Osteoblast (primary cell): Measurements from ENCODE around the gene GAS7. TPM values are rescaled to one million over a fixed set of nuclear protein-coding genes. Genes with fewer than 3 reads are reported as not detected.

Experiments used
- DNase-seq: peaks from one replicate; pipeline ENCODE4 v3.0.0; 2011; ENCODE audit warnings: low spot score, mixed read lengths; ENCODE audit not compliant: insufficient read length; ENCODE audit errors: missing footprints
- H2AFZ ChIP-seq: 2 replicates; pipeline ENCODE4 v1.6.0; 2011; ENCODE audit warnings: mild to moderate bottlenecking, low read length
- H3K27ac ChIP-seq: 2 replicates; pipeline ENCODE4 v1.5.1; 2011; ENCODE audit warnings: mild to moderate bottlenecking, low read depth, low read length, moderate library complexity
- H3K27me3 ChIP-seq: 2 replicates; pipeline ENCODE4 v1.6.0; 2012; ENCODE audit warnings: mild to moderate bottlenecking, control low read depth, inconsistent platforms, low read length, moderate library complexity; ENCODE audit not compliant: insufficient read depth
- H3K36me3 ChIP-seq: 2 replicates; pipeline ENCODE4 v1.5.1; 2011; ENCODE audit warnings: mild to moderate bottlenecking, low read length, control low read depth, moderate library complexity; ENCODE audit not compliant: insufficient read depth
- H3K4me1 ChIP-seq: 2 replicates; pipeline ENCODE4 v1.5.1; 2011; ENCODE audit warnings: mild to moderate bottlenecking, low read length, control low read depth, moderate library complexity; ENCODE audit not compliant: insufficient read depth
- H3K4me2 ChIP-seq: 2 replicates; pipeline ENCODE4 v1.6.0; 2011; ENCODE audit warnings: mild to moderate bottlenecking, low read length; ENCODE audit not compliant: insufficient read depth
- H3K4me3 ChIP-seq: fragments of 200-600 bp; sonication (generic); 3 replicates; pipeline ENCODE4 v1.5.1; 2012; ENCODE audit warnings: mild to moderate bottlenecking, low read length, inconsistent platforms; ENCODE audit not compliant: insufficient read depth
- H3K79me2 ChIP-seq: 2 replicates; pipeline ENCODE4 v1.6.0; 2012; ENCODE audit warnings: mild to moderate bottlenecking, low read length, control low read depth, inconsistent platforms; ENCODE audit not compliant: insufficient read depth
- H3K9me3 ChIP-seq: 2 replicates; pipeline ENCODE4 v1.5.1; 2011; ENCODE audit warnings: low read depth, low read length, control low read depth
- H4K20me1 ChIP-seq: 2 replicates; pipeline ENCODE4 v1.6.0; 2012; ENCODE audit warnings: mild to moderate bottlenecking, low read length, control low read depth; ENCODE audit not compliant: insufficient read depth
- total RNA-seq: library from RNA; depleted of rRNA; stranded (reverse); fragments of >200 nt; gene quantifications from 2 replicates; pipeline ENCODE4 v1.2.3, GENCODE V29; 2012
- TF ChIP-seq, protein P1 (sequence below): IDR thresholded peaks from 2 replicates; pipeline ENCODE4 v1.5.1; 2011; ENCODE audit warnings: mild to moderate bottlenecking, low read depth, low read length, moderate library complexity; ENCODE audit errors: extremely low read depth

GAS7 gene
- total RNA-seq, 1 donor: 3.6 TPM

GRCh38 chr17:10034719-10035475, 163.5 kb downstream of the GAS7 start:
- Histone ChIP-seq H3K4me3 (no peak overlapping the region), H4K20me1 (no peaks in the 10 kb centered on the region), H3K9me3 (no peaks in the 10 kb centered on the region), H2AFZ (no peak overlapping the region), H3K27me3 (no peaks in the 10 kb centered on the region), H3K36me3 (no peaks in the 10 kb centered on the region), H3K4me1 (no peaks in the 10 kb centered on the region), H3K27ac (no peak overlapping the region), H3K4me2 (no peak overlapping the region), H3K79me2 (no peaks in the 10 kb centered on the region)
- TF ChIP-seq, protein P1, sequence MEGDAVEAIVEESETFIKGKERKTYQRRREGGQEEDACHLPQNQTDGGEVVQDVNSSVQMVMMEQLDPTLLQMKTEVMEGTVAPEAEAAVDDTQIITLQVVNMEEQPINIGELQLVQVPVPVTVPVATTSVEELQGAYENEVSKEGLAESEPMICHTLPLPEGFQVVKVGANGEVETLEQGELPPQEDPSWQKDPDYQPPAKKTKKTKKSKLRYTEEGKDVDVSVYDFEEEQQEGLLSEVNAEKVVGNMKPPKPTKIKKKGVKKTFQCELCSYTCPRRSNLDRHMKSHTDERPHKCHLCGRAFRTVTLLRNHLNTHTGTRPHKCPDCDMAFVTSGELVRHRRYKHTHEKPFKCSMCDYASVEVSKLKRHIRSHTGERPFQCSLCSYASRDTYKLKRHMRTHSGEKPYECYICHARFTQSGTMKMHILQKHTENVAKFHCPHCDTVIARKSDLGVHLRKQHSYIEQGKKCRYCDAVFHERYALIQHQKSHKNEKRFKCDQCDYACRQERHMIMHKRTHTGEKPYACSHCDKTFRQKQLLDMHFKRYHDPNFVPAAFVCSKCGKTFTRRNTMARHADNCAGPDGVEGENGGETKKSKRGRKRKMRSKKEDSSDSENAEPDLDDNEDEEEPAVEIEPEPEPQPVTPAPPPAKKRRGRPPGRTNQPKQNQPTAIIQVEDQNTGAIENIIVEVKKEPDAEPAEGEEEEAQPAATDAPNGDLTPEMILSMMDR: no peak
- no peak for DNase-seq

DNA sequence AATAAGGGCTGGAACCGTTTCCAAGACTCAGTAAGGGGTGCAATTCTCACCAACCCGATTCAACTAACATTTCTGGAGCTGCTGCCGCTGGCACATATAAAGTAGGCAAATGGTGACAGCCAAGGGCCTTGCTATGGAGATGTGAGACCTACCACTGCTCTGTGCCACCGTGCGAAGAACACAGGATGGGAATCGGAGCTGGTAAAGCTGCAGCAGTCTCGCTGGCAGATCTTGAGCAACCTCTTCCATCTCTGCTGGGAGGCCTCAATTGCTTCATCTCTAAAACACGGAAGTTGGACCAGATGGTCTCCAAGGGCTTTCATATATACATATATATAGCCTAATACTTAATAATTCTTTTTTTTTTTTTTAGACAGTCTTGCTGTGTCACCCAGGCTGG, 164.4 kb downstream of the GAS7 start:
- no peaks in the 10 kb centered on the region for H3K36me3 ChIP-seq
- no peak overlapping the region for H2AFZ ChIP-seq
- H3K9me3 ChIP-seq: no peaks in the 10 kb centered on the region
- H3K4me3 ChIP-seq: no peak overlapping the region
- TF ChIP-seq, protein P1: no peak
- DNase-seq: no peak
- no peaks in the 10 kb centered on the region for H3K79me2 ChIP-seq
- no peak overlapping the region for H3K27ac ChIP-seq
- H4K20me1 ChIP-seq: no peaks in the 10 kb centered on the region
- no peak overlapping the region for H3K4me2 ChIP-seq
- no peaks in the 10 kb centered on the region for H3K4me1 ChIP-seq
- H3K27me3 ChIP-seq: no peaks in the 10 kb centered on the region

- Histone ChIP-seq H3K4me1 (no peaks in the 10 kb centered on the region), H3K9me3 (no peaks in the 10 kb centered on the region), H2AFZ (no peak overlapping the region), H3K27ac (no peak overlapping the region), H4K20me1 (no peaks in the 10 kb centered on the region), H3K4me2 (no peak overlapping the region), H3K4me3 (no peak overlapping the region), H3K27me3 (no peaks in the 10 kb centered on the region), H3K79me2 (no peaks in the 10 kb centered on the region), H3K36me3 (no peaks in the 10 kb centered on the region)
- TF ChIP-seq, protein P1: no peak
- no peak for DNase-seq
Measured at GRCh38 chr17:10033449-10033848, 165.0 kb downstream of the GAS7 start.

- H2AFZ ChIP-seq: no peak overlapping the region
- no peak overlapping the region for H3K4me3 ChIP-seq
- TF ChIP-seq, protein P1: no peak
- H4K20me1 ChIP-seq: no peaks in the 10 kb centered on the region
- no peak for DNase-seq
- H3K27me3 ChIP-seq: no peaks in the 10 kb centered on the region
- no peaks in the 10 kb centered on the region for H3K79me2 ChIP-seq
- no peak overlapping the region for H3K27ac ChIP-seq
- H3K9me3 ChIP-seq: no peaks in the 10 kb centered on the region
- H3K4me2 ChIP-seq: no peak overlapping the region
- H3K4me1 ChIP-seq: no peaks in the 10 kb centered on the region
- H3K36me3 ChIP-seq: no peaks in the 10 kb centered on the region
Measured at GRCh38 chr17:10032118-10032852, 166.1 kb downstream of the GAS7 start.
